Measurements from ENCODE around the gene MAN1B1.

MAN1B1 gene

DNA sequence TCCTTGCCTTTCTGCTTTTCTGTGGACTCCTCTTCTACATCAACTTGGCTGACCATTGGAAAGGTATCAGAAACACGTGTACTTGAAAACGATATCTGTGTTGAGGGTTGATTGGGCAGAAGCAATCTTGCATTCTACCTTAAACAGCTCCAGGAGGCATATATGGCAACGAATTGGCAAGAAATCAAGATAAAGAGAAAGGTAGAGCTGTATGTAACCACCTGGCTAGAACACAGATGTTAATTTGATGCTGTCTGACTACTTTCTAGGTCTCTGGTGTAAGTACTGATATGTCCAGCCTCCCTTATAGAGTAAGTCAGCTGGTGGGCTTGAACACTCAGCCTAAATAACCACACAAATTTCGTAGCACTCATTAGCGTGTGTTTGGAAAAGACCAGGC is 1.3 kb downstream of the MAN1B1 start:
- DNase-seq = peak; percentile 7

DNA sequence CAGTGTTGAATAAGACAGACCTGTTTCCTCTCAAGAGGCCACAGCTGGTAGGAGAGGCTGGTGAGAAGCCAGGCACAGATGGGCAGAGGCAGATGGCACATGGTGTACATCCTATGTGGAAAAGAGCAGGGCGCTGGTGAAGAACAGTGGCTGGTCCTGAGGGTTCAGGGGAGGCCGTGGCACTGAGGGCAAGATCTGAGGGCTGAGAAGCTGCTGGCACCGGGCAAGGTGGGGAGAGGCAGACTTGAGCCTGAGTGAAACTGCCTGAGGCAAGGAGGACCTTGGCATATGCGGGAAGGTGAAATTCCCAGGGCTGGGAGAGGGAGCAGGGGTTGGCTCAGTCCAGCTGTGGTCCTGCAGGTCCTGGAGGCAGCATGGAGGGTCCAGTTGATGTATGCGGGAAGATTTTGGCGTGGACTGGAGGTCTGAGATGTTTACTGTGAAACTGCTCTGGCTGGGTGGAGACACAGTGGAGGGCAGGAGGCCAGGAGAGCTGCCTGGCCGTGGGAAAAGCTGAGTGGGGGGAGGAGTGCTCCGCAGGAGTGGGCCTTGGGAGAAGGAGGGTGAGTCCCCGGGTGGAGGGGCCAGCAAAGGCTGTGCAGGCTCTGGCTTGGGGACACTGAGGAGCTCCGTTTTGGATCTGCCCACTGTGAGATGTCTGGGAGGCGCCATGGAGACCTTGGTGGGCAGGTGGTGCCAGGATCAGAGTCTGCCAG is 2.6 kb downstream of the MAN1B1 start:
- DNase-seq = no peak

DNA sequence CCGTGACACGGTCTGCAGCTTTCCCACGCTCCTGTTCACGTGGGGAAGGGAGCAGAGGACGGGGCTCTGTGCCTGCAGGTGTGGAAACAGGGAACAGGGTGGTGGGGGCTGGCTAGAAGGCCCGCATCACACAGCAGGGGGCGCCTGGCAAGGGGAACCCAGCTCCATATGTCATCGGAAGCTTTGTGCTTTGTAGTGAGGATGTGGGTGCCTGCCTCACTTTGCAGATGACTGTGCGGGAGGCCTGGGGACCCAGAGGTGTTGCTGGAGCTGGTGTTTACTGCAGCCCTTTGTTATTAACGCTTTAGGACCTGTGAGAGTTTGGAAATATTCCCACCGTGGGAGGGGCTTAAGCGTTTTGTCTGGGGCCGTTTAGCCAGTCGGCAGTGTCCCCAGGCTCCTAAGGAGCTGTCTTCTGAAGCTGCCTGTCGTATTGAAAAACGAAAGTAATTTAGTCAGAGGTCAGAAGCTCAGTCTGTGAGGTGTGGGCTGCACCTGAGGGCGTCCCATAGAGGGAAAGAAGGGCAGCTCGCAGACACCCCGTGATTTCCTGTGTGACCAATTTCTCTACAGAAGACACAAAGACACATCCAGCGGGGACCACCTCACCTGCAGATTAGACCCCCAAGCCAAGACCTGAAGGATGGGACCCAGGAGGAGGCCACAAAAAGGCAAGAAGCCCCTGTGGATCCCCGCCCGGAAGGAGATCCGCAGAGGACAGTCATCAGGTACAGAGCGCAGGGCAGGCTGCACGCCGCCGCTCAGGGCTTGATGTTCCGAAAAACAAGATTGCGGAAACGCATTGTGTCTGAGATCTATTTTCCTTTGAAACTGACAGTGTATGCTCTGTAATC is 9.1 kb downstream of the MAN1B1 start:
- DNase-seq = no peak

DNA sequence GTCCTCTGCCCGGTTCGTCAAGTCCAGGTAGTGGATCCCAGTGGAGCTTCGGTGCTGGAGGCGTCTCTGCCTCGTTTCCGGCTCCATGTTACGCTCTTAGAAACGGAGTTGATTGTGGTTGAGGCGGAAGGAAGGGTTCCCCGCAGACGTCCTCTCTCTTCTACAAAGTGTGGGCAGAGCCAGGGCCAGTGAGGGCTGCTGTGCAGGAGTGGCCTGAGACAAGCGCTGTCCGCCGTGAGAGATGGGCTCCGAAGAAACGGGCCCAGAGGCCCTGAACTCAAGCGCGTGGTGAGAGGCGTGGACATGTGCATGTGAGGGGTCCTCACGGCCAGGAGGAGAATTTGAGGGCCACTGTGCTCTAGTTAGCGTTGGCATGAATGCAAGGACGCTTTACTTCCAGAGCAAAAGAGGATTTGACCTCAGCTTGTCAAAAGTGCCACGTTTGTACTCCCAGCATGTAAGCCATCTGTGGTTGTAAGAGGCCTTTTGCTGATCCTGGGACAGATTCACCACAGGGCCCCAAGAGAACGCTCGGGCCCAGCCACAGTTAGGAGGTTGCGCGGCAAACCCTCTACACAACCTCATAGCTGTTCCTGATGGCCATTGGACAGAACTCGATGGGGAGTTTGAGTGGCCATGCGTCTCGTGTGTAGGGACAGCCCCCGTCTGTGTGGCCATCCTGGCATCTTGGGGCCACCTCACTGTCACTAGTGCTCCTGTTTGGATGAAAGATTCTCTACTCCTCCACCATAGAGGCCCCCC is 10.2 kb downstream of the MAN1B1 start:
- DNase-seq = no peak

DNA sequence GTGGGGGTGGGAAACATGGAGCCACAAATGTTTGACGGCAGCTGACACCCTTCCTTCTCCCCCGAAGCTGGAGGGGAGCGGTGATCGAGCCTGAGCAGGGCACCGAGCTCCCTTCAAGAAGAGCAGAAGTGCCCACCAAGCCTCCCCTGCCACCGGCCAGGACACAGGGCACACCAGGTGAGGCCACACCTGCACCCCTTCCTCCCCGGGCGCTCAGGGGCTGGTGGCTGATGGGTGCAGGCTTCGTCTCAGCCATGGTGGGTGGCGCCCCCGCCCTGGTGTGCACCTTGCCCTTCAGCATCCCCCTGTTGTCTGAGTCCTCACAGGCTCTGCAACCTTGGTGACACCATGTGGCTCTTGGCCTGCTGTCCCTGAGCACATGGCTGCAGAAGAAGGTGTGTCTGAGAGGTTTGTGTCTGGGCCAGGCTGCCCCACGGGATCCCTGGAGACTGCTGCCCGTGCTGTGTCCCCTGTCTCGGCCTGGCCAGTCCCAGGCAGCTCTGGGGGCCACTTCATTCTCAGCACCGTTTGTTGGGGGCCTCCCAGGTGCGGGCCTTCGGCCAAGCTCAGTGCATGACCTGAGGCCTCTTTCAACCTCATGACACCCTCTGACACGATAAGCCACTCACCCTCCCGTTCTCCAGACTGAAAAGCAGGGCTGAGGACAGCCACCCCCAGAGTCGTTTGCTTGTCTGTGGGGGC is 11.1 kb downstream of the MAN1B1 start:
- no peak for DNase-seq

DNA sequence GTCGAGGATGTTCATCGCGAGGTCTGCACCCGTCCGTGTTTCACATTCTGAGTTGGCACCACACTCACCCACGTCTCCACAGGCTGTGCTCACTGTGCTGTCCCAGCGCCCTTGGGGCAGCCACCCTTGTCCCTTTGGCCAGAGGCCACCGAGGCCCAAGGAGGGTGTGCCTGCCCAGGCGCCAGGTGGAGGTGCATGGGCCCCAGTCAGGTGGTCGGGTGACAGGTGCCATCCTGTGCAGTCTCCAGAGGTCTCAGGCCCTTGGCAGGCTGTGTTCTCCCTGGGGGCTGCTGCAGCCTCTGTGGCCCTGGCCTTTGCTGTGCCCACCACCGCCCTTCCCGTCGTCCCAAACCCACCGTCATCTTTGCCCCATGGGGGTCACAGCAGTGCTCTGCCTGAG is 12.4 kb downstream of the MAN1B1 start:
- DNase-seq = no peak

DNA sequence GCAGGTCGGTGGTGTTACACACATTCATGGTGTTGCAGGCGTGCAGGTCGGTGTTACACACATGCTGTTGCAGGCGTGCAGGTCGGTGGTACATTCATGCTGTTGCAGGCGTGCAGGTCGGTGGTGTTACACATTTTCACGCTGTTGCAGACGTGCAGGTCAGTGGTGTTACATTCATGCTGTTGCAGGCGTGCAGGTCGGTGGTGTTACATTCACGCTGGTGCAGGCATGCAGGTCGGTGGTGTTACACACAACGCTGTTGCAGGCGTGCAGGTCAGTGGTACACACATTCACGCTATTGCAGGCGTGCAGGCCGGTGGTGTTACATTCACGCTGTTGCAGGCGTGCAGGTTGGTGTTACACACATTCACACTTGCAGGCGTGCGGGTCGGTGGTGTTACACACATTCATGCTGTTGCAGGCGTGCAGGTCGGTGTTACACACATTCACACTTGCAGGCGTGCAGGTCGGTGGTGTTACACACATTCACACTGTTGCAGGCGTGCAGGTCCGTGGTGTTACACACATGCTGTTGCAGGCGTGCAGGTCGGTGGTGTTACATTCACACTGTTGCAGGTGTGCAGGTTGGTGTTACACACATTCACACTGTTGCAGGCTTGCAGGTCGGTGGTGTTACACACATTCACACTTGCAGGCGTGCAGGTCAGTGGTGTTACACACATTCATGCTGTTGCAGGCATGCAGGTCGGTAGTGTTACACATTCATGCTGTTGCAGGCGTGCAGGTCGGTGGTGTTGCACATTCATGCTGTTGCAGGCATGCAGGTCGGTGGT is 16.6 kb downstream of the MAN1B1 start:
- DNase-seq = no peak

DNA sequence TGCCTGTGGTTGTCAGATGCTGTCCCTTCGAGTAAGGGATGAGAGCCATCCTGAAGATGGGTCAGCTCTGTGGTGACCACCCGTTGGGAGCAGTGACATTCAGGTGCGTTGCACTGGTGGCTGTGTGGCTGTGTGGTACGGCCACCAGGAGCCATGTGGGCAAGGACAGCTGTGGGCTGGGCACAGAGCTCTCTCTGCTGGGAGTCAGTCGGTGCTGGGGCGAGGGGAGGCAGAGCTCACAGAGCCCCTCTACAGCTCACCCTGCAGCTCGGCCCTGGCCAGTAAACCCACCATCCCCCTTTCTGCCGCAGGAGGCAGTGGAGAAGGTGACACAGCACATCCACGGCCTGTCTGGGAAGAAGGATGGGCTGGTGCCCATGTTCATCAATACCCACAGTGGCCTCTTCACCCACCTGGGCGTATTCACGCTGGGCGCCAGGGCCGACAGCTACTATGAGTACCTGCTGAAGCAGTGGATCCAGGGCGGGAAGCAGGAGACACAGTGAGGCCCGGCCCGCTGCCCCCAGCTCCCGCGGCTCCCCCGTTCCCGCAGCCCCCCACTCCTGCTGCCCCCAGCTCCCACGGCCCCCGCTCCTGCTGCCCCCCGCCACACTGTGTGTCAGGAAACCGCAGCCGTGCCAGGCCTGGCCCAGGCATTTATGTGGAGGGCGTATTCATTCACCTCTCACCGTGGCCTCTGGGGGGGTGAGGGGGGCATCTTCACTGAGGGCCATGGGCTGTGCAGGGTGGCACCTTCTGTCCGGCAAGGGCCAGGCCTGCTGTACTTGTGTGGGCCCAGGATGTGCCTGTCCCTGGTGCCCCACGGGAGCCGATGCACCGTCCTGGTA is 19.3 kb downstream of the MAN1B1 start:
- no peak for DNase-seq

DNA sequence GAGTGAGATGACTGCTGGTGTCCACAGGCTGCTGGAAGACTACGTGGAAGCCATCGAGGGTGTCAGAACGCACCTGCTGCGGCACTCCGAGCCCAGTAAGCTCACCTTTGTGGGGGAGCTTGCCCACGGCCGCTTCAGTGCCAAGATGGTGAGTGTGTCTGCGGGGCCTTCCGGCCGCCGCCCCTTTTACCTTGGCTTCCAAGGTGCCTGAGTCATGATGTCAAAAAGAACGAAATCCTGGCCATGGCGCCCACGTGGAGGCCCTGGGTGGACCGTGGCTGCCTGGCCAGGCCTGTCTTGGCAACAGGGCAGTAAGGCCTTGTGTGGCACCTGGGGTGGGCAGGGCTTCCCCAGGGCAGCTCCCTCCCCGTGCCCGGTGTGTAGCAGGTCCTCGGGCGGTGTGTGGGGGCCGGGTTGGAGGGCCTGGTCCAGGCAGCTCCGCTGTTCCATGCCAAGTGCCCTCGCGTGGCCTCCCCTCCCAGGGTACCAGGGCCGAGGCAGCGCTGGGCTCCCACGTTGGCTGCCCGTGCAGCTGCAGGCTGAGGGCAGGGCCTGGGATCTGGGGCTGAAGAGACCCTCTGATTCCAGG is 20.0 kb downstream of the MAN1B1 start:
- no peak for DNase-seq

DNA sequence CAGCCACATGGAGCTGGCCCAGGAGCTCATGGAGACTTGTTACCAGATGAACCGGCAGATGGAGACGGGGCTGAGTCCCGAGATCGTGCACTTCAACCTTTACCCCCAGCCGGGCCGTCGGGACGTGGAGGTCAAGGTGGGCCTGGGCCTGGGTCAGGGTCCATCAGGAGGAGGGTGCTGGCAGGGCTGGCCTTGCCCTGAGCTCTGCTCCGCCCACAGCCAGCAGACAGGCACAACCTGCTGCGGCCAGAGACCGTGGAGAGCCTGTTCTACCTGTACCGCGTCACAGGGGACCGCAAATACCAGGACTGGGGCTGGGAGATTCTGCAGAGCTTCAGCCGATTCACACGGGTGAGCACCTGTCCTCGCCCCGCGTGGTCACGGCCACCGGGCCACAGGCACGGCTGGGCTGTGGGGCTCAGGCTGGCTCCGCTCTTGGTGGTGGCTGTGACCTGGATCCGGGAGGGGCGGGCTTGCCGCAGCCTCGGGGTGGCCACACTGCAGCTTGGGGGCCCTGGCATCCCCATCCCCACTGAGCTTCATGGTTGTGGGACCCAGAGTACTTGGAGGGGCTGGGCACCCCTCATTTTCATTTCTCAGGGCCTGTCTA is 20.6 kb downstream of the MAN1B1 start:
- DNase-seq = no peak

DNA sequence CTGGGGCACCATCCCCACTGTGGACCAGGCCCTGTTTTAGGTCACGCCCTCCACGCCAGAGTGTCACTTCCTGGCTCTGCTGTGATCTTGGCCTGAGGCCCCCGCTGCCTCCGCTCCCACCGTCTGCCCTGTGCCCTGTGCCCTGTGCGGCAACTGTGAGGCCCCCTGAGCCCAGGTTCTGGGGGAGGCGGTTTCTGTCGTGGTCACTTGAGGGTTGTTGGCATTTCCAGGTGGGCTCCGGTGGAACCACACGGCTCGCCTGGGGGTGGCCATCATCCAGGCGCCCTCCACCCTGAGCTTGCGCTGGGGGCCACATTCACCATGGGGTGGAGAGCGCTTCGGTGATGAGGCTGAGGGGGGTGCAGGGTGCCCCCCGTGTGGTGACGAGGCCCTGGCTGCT is 21.2 kb downstream of the MAN1B1 start:
- DNase-seq = no peak

DNA sequence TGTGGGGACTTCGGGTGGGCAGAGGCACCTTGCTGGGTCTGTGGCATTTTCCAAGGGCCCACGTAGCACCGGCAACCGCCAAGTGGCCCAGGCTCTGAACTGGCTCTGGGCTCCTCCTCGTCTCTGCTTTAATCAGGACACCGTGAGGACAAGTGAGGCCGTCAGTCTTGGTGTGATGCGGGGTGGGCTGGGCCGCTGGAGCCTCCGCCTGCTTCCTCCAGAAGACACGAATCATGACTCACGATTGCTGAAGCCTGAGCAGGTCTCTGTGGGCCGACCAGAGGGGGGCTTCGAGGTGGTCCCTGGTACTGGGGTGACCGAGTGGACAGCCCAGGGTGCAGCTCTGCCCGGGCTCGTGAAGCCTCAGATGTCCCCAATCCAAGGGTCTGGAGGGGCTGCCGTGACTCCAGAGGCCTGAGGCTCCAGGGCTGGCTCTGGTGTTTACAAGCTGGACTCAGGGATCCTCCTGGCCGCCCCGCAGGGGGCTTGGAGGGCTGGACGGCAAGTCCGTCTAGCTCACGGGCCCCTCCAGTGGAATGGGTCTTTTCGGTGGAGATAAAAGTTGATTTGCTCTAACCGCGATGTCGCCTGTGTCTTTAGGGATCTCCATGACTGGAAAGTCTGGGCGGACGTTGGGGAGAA is 21.9 kb downstream of the MAN1B1 start:
- DNase-seq = no peak

DNA sequence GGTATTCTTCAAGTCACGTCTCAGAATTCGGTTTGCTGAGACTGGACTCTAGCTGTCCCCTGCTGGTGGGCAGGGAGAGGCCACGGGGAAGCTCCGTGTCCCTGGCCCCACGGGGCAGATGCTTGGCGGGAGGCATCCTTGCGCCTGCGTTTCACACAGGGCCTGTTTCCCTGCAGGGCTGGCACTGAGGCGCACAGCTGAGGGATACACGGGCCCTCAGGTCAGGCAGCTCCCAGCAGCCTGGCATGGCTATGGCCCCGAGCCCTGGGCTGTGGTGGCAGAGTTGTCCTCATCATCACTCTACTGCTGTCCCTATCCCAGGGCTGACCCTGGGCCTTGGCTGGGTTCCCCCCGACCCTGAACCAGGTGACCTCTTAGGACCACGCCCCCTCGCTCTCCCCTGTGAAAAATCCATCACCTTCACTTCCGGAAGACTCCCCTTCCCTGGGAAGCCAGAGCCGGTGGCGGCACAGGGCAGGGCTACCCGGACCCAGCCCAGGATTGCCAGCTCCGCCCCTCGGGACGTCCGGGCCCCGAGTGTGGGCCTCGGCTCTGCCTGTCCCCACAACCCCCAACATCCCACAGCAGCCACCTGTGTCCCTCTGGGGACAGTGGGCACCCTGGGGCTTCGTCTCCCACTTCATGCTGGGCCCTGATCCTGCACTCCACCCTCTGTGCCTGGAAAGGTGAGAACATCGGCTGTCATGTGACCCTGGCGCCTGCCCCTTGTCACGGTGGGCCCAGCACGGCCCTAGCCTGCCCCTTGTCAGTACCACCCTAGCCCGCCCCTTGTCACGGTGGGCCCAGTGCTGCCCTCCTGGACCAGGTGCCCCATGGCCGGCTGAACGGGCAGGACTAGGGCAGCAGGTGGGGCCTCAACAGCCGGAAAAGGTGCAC is 22.7 kb downstream of the MAN1B1 start:
- DNase-seq = no peak

DNA sequence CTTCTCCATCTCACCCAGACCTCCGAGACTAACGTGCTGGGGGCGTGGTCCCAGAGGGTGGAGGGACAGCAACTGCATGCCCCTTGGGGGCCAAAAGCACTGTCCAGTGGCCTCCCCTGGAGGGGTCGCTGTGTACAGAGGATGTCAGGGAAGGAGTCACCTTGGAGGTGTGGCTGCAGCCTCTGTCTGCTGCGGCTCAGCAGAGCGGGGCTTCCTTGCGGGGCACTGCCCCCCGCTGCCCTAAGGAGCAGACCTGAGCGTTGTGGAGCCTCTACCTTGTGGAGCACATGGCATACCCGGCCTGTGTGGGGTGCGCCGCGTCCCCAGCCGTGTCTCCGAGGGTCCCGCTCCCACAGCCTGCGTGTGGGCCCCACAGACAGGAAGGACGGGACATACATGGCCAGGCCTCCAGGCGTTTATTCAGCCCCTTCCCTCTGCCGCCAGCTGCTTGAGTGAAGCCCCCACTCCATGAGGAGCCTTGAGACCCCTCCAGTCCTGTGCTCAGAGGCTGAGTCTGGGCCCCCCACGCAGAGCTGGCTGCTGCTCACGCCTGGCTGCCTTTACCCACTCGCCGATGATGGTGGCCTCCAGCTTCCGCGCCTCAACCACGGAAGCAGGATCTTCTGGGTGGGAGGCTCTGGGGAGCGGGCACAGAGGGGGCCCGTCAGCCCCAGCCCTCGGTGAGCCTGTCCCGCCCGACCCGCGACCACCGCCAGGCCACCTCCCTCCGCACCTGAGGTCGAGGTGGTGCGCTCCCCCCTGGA is 23.5 kb downstream of the MAN1B1 start:
- no peak for DNase-seq

DNA sequence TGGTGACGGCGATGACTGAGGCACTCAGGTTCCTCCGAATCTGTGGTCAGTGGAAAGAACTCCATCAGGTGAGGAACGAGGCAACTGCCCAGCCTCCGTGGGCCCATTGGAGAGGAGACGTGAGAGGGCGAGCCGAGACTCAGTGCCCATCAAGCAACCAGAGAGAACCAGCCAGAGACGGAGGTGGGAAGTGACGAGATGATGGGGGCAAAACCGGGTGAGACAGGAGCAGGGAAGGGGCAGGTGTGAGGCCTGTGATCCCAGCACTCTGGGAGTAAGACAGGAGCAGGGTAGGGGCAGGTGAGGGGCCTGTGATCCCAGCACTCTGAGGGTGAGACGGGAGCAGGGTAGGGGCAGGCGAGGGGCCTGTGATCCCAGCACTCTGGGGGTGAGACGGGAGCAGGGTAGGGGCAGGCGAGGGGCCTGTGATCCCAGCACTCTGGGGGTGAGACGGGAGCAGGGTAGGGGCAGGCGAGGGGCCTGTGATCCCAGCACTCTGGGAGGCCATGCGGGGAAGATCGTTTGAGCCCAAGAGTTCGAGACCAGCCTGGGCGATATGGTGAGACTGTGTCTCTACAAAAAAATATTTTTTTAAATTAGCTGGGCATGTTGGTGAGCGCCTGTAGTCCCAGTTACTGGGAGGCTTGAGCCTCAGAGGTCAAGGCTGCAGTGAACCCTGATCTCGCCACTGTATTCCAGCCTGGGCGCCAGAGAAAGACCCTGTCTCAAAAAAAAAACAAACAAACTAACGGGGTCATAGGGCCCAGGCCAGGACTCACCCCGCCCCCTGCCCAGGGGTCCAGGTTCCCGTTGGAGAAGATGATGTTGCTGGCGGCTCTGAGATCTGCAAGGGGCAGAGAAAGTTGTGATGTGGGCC is 24.4 kb downstream of the MAN1B1 start:
- no peak for DNase-seq

DNA sequence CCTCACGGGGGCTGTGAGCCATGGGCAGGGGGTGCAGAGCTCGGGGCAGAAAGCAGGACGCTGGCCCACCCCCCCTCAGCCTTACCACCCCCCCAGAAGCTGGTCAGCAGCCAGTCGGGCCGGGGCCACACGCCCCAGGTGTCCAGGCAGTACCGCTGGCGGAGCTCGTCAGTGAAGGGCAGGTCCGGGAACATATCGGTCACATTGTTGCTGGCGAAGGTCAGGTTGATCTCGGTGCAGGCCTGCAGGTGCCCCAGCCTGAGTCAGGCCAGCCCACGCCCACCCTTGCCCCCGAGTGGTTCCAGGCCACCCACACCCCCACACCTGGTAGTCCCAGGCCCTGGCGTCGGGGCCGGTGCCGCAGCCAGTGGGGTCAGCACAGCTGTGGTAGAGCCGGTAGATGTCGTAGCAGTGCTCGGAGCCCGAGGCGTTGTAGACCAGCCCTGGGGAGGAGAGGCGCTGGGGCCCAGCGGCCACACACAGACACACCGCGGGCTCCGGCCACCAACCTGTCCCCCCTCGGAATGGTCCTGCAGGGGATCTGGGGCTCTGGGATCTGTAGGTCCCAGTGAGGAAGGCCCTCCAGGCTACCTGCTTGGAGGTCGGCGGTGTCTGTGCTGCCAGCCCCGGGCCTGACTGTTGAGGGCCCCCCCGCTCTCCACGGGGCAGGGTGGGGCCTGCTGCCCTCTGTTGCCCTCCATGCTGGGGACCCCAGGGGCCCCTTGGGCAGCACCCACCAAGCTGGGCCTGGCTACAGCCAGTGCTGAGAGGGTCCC is 25.2 kb downstream of the MAN1B1 start:
- no peak for DNase-seq

All from NCI-H2029 treated with DMSO at 0.1 percent for 48 hours (cell line).